Heart left ventricle (tissue), 16 donors: ENCODE results near the gene APOBEC3G. TPM values are rescaled to one million over a fixed set of nuclear protein-coding genes. Genes with fewer than 3 reads are reported as not detected.
"Not testable (repeated sequence)": the region's sequence is repeated elsewhere in the genome, so short reads cannot be mapped to it uniquely, and the experiment has no call there.

Source experiments
- ATAC-seq, 4 donors: fragments of 200-7000 bp; cut with Tn5 transposase; one replicate each; pipeline ENCODE4 v1.9.1; 2020 to 2022; ENCODE audit warnings: moderate library complexity in 4 of 4, mild to moderate bottlenecking in 3 of 4, moderate number of reproducible peaks in 1 of 4
- DNase-seq, 5 donors: peaks; one replicate each; pipeline ENCODE4 v3.0.0-alpha.2; 2020
- H3K27ac ChIP-seq, 12 donors: fragments of 200-600 bp; sonication (generic) in 4 of 12; one replicate each; pipeline versions ENCODE4 v1.5.0 to v1.8.0; 2016 to 2022; ENCODE audit warnings: mild to moderate bottlenecking in 2 of 12
- H3K27me3 ChIP-seq, 9 donors: fragments of 200-600 bp; sonication (generic) in 2 of 9; one replicate each; pipeline versions ENCODE4 v1.5.1 to v1.8.0; 2016 to 2022; ENCODE audit warnings: mild to moderate bottlenecking in 3 of 9
- H3K36me3 ChIP-seq, 9 donors: fragments of 200-600 bp; sonication (generic) in 2 of 9; one replicate each; pipeline versions ENCODE4 v1.5.0 to v1.8.0; 2018 to 2022; ENCODE audit warnings: mild to moderate bottlenecking in 2 of 9
- H3K4me1 ChIP-seq, 12 donors: fragments of 200-600 bp; sonication (generic) in 4 of 12; one replicate each; pipeline versions ENCODE4 v1.5.0 to v1.8.0; 2016 to 2022; ENCODE audit warnings: mild to moderate bottlenecking in 3 of 12
- H3K4me3 ChIP-seq, 12 donors: fragments of 200-600 bp; sonication (generic) in 4 of 12; one replicate each; pipeline versions ENCODE4 v1.5.0 to v1.8.0; 2017 to 2022; ENCODE audit warnings: mild to moderate bottlenecking in 9 of 12, moderate library complexity in 4 of 12
- H3K9me3 ChIP-seq, 12 donors: fragments of 200-600 bp; sonication (generic) in 4 of 12; one replicate each; pipeline versions ENCODE4 v1.5.0 to v1.8.0; 2016 to 2022; ENCODE audit warnings: mild to moderate bottlenecking in 1 of 12
- POLR2A ChIP-seq, 2 donors: fragments of 450-650 bp; IDR thresholded peaks; one replicate each; pipeline ENCODE4 v1.6.1; 2017; ENCODE audit warnings: antibody characterized with exemption in 2 of 2, mild to moderate bottlenecking in 2 of 2, moderate library complexity in 2 of 2
- whole genome bisulfite sequencing, 4 donors: extraction: QIAGEN DNeasy Blood & Tissue Kit in 2 of 4; methylation state at CpG; one replicate each; pipeline versions ENCODE4 v1.1.5 to v1.1.7; 2013 to 2018; 5-methylcytosine and 5-hydroxymethylcytosine counted together
- intact Hi-C, 10 donors: fragments of 100-400 bp; cut with DNase I; formaldehyde crosslinking; loops; one replicate each; pipeline versions ENCODE4 v1.11.1 to v1.14.2; 2022
- long read RNA-seq, 3 donors: library from polyadenylated mRNA; unstranded; transcript quantifications; one replicate each; pipeline ENCODE4 v2.0.0, GENCODE V29; 2020 to 2021
- polyA plus RNA-seq, 2 donors: library from polyadenylated mRNA; stranded (reverse); fragments of 200-250 nt; gene quantifications; one replicate each; pipeline ENCODE4 v1.2.3, GENCODE V29; 2013
- total RNA-seq, 9 donors: library from RNA; depleted of rRNA in 2 of 9; stranded (reverse); fragments of >200 nt in 2 of 9; fragmentation: NEBNext Ultra II Directional in 3 of 9; extraction: Animal tissue kit (Norgen Biotek cat#: 25700) in 3 of 9; gene quantifications; one replicate each; pipeline versions ENCODE4 v1.1.0 to v1.2.4, GENCODE V29; 2016 to 2023
- TF ChIP-seq, protein P1 (sequence below), 12 donors: fragments of 200-600 bp; sonication (generic) in 4 of 12; IDR thresholded peaks; one replicate each; pipeline versions ENCODE4 v1.5.0 to v1.8.0; 2018 to 2022; ENCODE audit warnings: antibody characterized with exemption in 12 of 12, mild to moderate bottlenecking in 5 of 12
- donor health status: ischemic (EF 13 %, LVEDD 7.1; RV severe dilation, severe dysfunction).
- donor health status: healthy with polysubstance abuse.
- donor health status: DM: no; HTN: yes; CAD: no.
- donor health status: DM: no; HTN: no; CAD: no.
- donor health status: ischemic (EF 25% LVEDD 6.9; RV normal size, moderate dysfunction).
- donor health status: ischemic (EF 25% LVEDD 5.7; RV mildly dilated, moderate dysfunction).
- donor health status: healthy.
- donor health status: DM: yes; HTN: yes; CAD: no.
- donor health status: ischemic (EF 35%, LVEDD 5.7; RV mildly dilated, moderate dysfunction).
- donor health status: nonischemic (EF 11% LVEDD 7.7; RV severe dilation, severe dysfunction).
- donor health status: DM: yes; HTN: yes; CAD: no.
- donor health status: PGD.
- donor health status: ischemic (EF 29% LVEDD 5.4; RV normal size, mild dysfunction).
- donor health status: nonischemic (EF 23%, LVEDD 6.1; RV moderate dilation, normal function).

The APOBEC3G gene
- total RNA-seq = 10 to 100 TPM in 1 of 9 donors, 1 to 10 TPM in 8; 1.8 to 21.9 (median 3.3) TPM
- polyA plus RNA-seq = 1 to 10 TPM; 2.9 to 3.5 TPM
- long read RNA-seq, donor 1, partial matches to known transcripts = 0 of 2 reads
- long read RNA-seq, donor 1, other reads (novel, unspliced or antisense) = 0 of 2 reads
- long read RNA-seq, donor 2, transcript APOBEC3G-201 (8 exons, 1,834 nt) = major isoform, 15 of 17 reads
- long read RNA-seq, donor 2, partial matches to known transcripts = 0 of 17 reads
- long read RNA-seq, donor 2, other reads (novel, unspliced or antisense) = 1 of 17 reads
- long read RNA-seq, donor 3 = 0 reads

GRCh38 chr22:39077026-39077840 lies at the start of gene APOBEC3G:
Gene APOBEC3G (plus strand): TSS chr22:39077275. CDS start chr22:39077362, 87 bp downstream.
- DNase-seq = peak; percentile 65 to 71 (median 69)
- TF ChIP-seq POLR2A (IDR thresholded peaks at IDR 0.05) = peak in 1 of 2 donors; percentile 40
- 17 to 64% (median 36%) methylated on average over 2 to 15 of the region's 17 CpGs for WGBS, 4 donors
- Histone ChIP-seq H3K27ac (peak within 1 kb of the TSS; percentile 33 to 91 (median 77)), H3K4me1 (peaks cover 0 to 14% (median 7%) of the 10 kb centered on the region in 12 donors), H3K4me3 (peak within 1 kb of the TSS; percentile 14 to 74 (median 58)), H3K36me3 (peaks cover 0 to 26% (median 5%) of the 10 kb centered on the region in 9 donors)
- peak; percentile 82 to 93 (median 92) for ATAC-seq
- not testable (repeated sequence) for H3K9me3 ChIP-seq, H3K27me3 ChIP-seq
- intact Hi-C loops = loop anchor here in 1 of 10 donors (10.0 kb wide), 1 partner anchor 52 kb away; the partner anchor contains the start of gene APOBEC3D

DNA sequence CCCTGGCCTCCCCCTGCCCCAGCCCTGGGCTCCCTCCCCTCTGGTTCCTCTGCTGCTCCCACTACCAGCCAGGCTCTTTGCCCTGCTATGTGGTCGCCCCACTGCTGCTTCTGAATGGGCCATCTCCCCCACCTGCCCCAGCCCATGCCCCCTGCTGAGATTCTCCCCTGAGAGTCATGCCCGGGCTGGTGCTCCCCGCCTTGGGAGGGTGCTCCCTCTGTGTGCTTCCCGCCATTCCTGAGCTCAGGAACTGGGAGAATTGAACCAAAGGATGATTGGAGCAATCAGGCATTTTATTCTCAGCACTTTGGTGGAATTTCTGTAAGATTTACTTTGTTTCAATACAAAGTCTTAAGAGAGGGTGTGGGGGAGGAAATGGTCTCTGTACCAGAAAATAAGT lies 49.4 kb upstream of the APOBEC3G start:
- ATAC-seq (no peak), DNase-seq (no peak)
- peaks cover 0 to 3% (median 0%) of the 10 kb centered on the region in 12 donors for H3K4me1 ChIP-seq
- 87 to 95% (median 92%) methylated on average over 4 of the region's 4 CpGs for WGBS, 4 donors
- TF ChIP-seq, protein P1, sequence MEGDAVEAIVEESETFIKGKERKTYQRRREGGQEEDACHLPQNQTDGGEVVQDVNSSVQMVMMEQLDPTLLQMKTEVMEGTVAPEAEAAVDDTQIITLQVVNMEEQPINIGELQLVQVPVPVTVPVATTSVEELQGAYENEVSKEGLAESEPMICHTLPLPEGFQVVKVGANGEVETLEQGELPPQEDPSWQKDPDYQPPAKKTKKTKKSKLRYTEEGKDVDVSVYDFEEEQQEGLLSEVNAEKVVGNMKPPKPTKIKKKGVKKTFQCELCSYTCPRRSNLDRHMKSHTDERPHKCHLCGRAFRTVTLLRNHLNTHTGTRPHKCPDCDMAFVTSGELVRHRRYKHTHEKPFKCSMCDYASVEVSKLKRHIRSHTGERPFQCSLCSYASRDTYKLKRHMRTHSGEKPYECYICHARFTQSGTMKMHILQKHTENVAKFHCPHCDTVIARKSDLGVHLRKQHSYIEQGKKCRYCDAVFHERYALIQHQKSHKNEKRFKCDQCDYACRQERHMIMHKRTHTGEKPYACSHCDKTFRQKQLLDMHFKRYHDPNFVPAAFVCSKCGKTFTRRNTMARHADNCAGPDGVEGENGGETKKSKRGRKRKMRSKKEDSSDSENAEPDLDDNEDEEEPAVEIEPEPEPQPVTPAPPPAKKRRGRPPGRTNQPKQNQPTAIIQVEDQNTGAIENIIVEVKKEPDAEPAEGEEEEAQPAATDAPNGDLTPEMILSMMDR (IDR thresholded peaks at IDR 0.05) = no peak
- no peak for TF ChIP-seq POLR2A (IDR thresholded peaks at IDR 0.05)
- peaks cover 0 to 16% (median 5%) of the 10 kb centered on the region in 9 donors for H3K36me3 ChIP-seq
- H3K27ac ChIP-seq = no peak overlapping the region
- no peaks in the 10 kb centered on the region for H3K27me3 ChIP-seq
- H3K9me3 ChIP-seq = no peaks in the 10 kb centered on the region
- no peak overlapping the region for H3K4me3 ChIP-seq
- intact Hi-C loops = loop anchor here in 1 of 10 donors (10.0 kb wide), 1 partner anchor 47 kb away; the partner anchor contains the start of gene APOBEC3G

- Histone ChIP-seq H3K9me3 (no peaks in the 10 kb centered on the region), H3K27me3 (no peaks in the 10 kb centered on the region), H3K27ac (no peak overlapping the region), H3K4me3 (no peak overlapping the region), H3K36me3 (peaks cover 0 to 12% (median 5%) of the 10 kb centered on the region in 9 donors), H3K4me1 (peaks cover 0 to 3% (median 0%) of the 10 kb centered on the region in 12 donors)
- 87 to 92% (median 91%) methylated on average over 11 of the region's 11 CpGs for WGBS, 4 donors
- ATAC-seq (no peak), DNase-seq (no peak)
- TF ChIP-seq POLR2A (IDR thresholded peaks at IDR 0.05) = no peak
- TF ChIP-seq, protein P1 (IDR thresholded peaks at IDR 0.05) = no peak
- intact Hi-C loops = loop anchor here in 1 of 10 donors (10.0 kb wide), 1 partner anchor 47 kb away; the partner anchor contains the start of gene APOBEC3G
Observed at GRCh38 chr22:39028281-39028680, 48.8 kb upstream of the APOBEC3G start.

DNA sequence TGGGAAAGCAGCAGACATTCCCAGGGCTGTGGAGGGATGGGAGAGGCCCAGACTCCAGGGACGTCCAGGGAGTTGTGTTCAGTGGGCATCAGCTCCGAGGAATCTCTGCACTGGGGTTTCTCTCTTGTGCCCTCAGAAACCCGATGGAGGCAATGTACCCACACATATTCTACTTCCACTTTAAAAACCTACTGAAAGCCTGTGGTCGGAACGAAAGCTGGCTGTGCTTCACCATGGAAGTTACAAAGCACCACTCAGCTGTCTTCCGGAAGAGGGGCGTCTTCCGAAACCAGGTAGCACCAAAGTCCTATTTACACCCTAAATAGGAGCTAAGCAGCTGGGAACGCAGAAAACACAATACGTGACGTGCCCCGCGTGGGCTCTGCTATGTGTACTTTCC lies 47.8 kb upstream of the APOBEC3G start:
- Histone ChIP-seq H3K4me3 (no peak overlapping the region), H3K9me3 (no peaks in the 10 kb centered on the region), H3K27ac (no peak overlapping the region), H3K4me1 (peaks cover 0 to under 1% (median 0%) of the 10 kb centered on the region in 12 donors), H3K36me3 (peaks cover 0 to 5% (median 0%) of the 10 kb centered on the region in 9 donors), H3K27me3 (no peaks in the 10 kb centered on the region)
- DNase-seq = no peak
- intact Hi-C loops = loop anchor here in 1 of 10 donors (10.0 kb wide), 1 partner anchor 46 kb away; the partner anchor contains the start of gene APOBEC3G
- 92 to 94% (median 93%) methylated on average over 13 of the region's 13 CpGs for WGBS, 4 donors
- TF ChIP-seq POLR2A (IDR thresholded peaks at IDR 0.05) = no peak
- TF ChIP-seq, protein P1 (IDR thresholded peaks at IDR 0.05) = no peak
- ATAC-seq = no peak
